Activated CD4-positive, alpha-beta T cell treated with anti-CD3 and anti-CD28 coated beads, Interleukin-2, amount 10 ng/mL, durations not matched to agents 24 days and 14 days (primary cell): ENCODE results near the gene SLC9A6. TPM values are rescaled to one million over a fixed set of nuclear protein-coding genes. Genes with fewer than 3 reads are reported as not detected.
"Not testable (repeated sequence)": the region's sequence is repeated elsewhere in the genome, so short reads cannot be mapped to it uniquely, and the experiment has no call there.

Experiments used
- DNase-seq: peaks from one replicate; pipeline ENCODE4 v3.0.0; 2022
- H3K27ac Mint-ChIP-seq: one replicate; pipeline ENCODE4 v1.8.0; 2022; ENCODE audit warnings: mild to moderate bottlenecking, mixed read lengths
- H3K27me3 Mint-ChIP-seq: one replicate; pipeline ENCODE4 v1.8.0; 2022; ENCODE audit warnings: mixed read lengths
- H3K36me3 Mint-ChIP-seq: one replicate; pipeline ENCODE4 v1.8.0; 2022; ENCODE audit warnings: low read depth, mild to moderate bottlenecking, mixed read lengths
- H3K4me1 Mint-ChIP-seq: one replicate; pipeline ENCODE4 v1.8.0; 2021; ENCODE audit warnings: mixed read lengths
- H3K4me3 Mint-ChIP-seq: one replicate; pipeline ENCODE4 v1.8.0; 2022; ENCODE audit warnings: mild to moderate bottlenecking, moderate library complexity, mixed read lengths
- H3K9me3 Mint-ChIP-seq: one replicate; pipeline ENCODE4 v1.8.0; 2021; ENCODE audit warnings: mixed read lengths
- intact Hi-C: fragments of 100-400 bp; cut with micrococcal nuclease; formaldehyde crosslinking; loops from one replicate; pipeline ENCODE4 v1.15.1; 2023
- total RNA-seq: library from RNA; stranded (reverse); gene quantifications from 2 replicates; pipeline ENCODE4 v1.2.3, GENCODE V29; 2022

SLC9A6 gene
- total RNA-seq, 1 donor from 2014 or later, result 12.4 TPM

GRCh38 chrX:136035663-136036062, 50.4 kb downstream of the SLC9A6 start:
- Mint-ChIP-seq H3K27me3 (no peaks in the 10 kb centered on the region), H3K9me3 (no peaks in the 10 kb centered on the region), H3K36me3 (peaks cover 2% of the 10 kb centered on the region), H3K27ac (no peak overlapping the region), H3K4me3 (no peak overlapping the region), H3K4me1 (no peaks in the 10 kb centered on the region)
- intact Hi-C loops, result no loop called here
- DNase-seq, result no peak

- H3K4me1 Mint-ChIP-seq, result no peaks in the 10 kb centered on the region
- H3K4me3 Mint-ChIP-seq, result no peak overlapping the region
- H3K36me3 Mint-ChIP-seq, result peaks cover 16% of the 10 kb centered on the region
- no peak overlapping the region for H3K27ac Mint-ChIP-seq
- no peak for DNase-seq
- intact Hi-C loops, result no loop called here
- H3K27me3 Mint-ChIP-seq, result no peaks in the 10 kb centered on the region
- H3K9me3 Mint-ChIP-seq, result no peaks in the 10 kb centered on the region
Observed at GRCh38 chrX:136039485-136039884, 54.2 kb downstream of the SLC9A6 start.

GRCh38 chrX:136039968-136040367, 54.7 kb downstream of the SLC9A6 start:
- H3K27me3 Mint-ChIP-seq, result no peaks in the 10 kb centered on the region
- no peaks in the 10 kb centered on the region for H3K4me1 Mint-ChIP-seq
- H3K4me3 Mint-ChIP-seq, result no peak overlapping the region
- peaks cover 16% of the 10 kb centered on the region for H3K36me3 Mint-ChIP-seq
- no peaks in the 10 kb centered on the region for H3K9me3 Mint-ChIP-seq
- intact Hi-C loops, result no loop called here
- no peak overlapping the region for H3K27ac Mint-ChIP-seq
- DNase-seq, result no peak

GRCh38 chrX:136041254-136041812, 56.1 kb downstream of the SLC9A6 start:
- H3K9me3 Mint-ChIP-seq, result no peaks in the 10 kb centered on the region
- no peak for DNase-seq
- peaks cover 20% of the 10 kb centered on the region for H3K36me3 Mint-ChIP-seq
- no peaks in the 10 kb centered on the region for H3K4me1 Mint-ChIP-seq
- intact Hi-C loops, result no loop called here
- no peaks in the 10 kb centered on the region for H3K27me3 Mint-ChIP-seq
- H3K4me3 Mint-ChIP-seq, result no peak overlapping the region
- H3K27ac Mint-ChIP-seq, result no peak overlapping the region

- Mint-ChIP-seq H3K27ac (no peak overlapping the region), H3K27me3 (no peaks in the 10 kb centered on the region), H3K36me3 (peaks cover 20% of the 10 kb centered on the region), H3K9me3 (no peaks in the 10 kb centered on the region), H3K4me3 (no peak overlapping the region), H3K4me1 (no peaks in the 10 kb centered on the region)
- DNase-seq, result no peak
- intact Hi-C loops, result no loop called here
Observed at GRCh38 chrX:136045008-136045407, 59.8 kb downstream of the SLC9A6 start.

- no peaks in the 10 kb centered on the region for H3K9me3 Mint-ChIP-seq
- H3K4me3 Mint-ChIP-seq, result no peak overlapping the region
- intact Hi-C loops, result no loop called here
- no peaks in the 10 kb centered on the region for H3K27me3 Mint-ChIP-seq
- peaks cover 15% of the 10 kb centered on the region for H3K36me3 Mint-ChIP-seq
- H3K27ac Mint-ChIP-seq, result no peak overlapping the region
- H3K4me1 Mint-ChIP-seq, result no peaks in the 10 kb centered on the region
- DNase-seq, result no peak
Observed at GRCh38 chrX:136046295-136047015, 61.2 kb downstream of the SLC9A6 start.

GRCh38 chrX:136047016-136047642, 61.9 kb downstream of the SLC9A6 start:
- Mint-ChIP-seq H3K9me3 (no peaks in the 10 kb centered on the region), H3K27ac (no peak overlapping the region), H3K4me1 (no peaks in the 10 kb centered on the region), H3K4me3 (no peak overlapping the region), H3K27me3 (no peaks in the 10 kb centered on the region), H3K36me3 (peaks cover 13% of the 10 kb centered on the region)
- intact Hi-C loops, result no loop called here
- DNase-seq, result no peak

- Mint-ChIP-seq H3K4me3 (no peak overlapping the region), H3K4me1 (no peaks in the 10 kb centered on the region), H3K27ac (no peak overlapping the region), H3K9me3 (no peaks in the 10 kb centered on the region), H3K36me3 (peaks cover 12% of the 10 kb centered on the region), H3K27me3 (no peaks in the 10 kb centered on the region)
- intact Hi-C loops, result no loop called here
- no peak for DNase-seq
Observed at GRCh38 chrX:136047969-136048368, 62.7 kb downstream of the SLC9A6 start.

GRCh38 chrX:136048446-136048845, 63.2 kb downstream of the SLC9A6 start:
- intact Hi-C loops, result no loop called here
- H3K36me3 Mint-ChIP-seq, result peaks cover 11% of the 10 kb centered on the region
- H3K9me3 Mint-ChIP-seq, result no peaks in the 10 kb centered on the region
- no peaks in the 10 kb centered on the region for H3K4me1 Mint-ChIP-seq
- H3K27ac Mint-ChIP-seq, result no peak overlapping the region
- no peak for DNase-seq
- H3K27me3 Mint-ChIP-seq, result no peaks in the 10 kb centered on the region
- H3K4me3 Mint-ChIP-seq, result no peak overlapping the region

- intact Hi-C loops, result no loop called here
- Mint-ChIP-seq H3K27me3 (no peaks in the 10 kb centered on the region), H3K9me3 (no peaks in the 10 kb centered on the region), H3K27ac (no peak overlapping the region), H3K36me3 (peaks cover 3% of the 10 kb centered on the region), H3K4me1 (no peaks in the 10 kb centered on the region), H3K4me3 (no peak overlapping the region)
- no peak for DNase-seq
Observed at GRCh38 chrX:136049608-136050007, 64.4 kb downstream of the SLC9A6 start.

GRCh38 chrX:136050875-136051274, 65.6 kb downstream of the SLC9A6 start:
- H3K36me3 Mint-ChIP-seq, intact Hi-C loops, H3K9me3 Mint-ChIP-seq, DNase-seq, H3K27ac Mint-ChIP-seq, H3K27me3 Mint-ChIP-seq, H3K4me1 Mint-ChIP-seq, H3K4me3 Mint-ChIP-seq: not testable (repeated sequence)

- Mint-ChIP-seq H3K9me3 (no peaks in the 10 kb centered on the region), H3K4me1 (peaks cover 2% of the 10 kb centered on the region), H3K36me3 (no peaks in the 10 kb centered on the region), H3K27me3 (no peaks in the 10 kb centered on the region), H3K27ac (no peak overlapping the region), H3K4me3 (no peak overlapping the region)
- intact Hi-C loops, result no loop called here
- DNase-seq, result no peak
Observed at GRCh38 chrX:136051611-136052010, 66.4 kb downstream of the SLC9A6 start.

GRCh38 chrX:136055651-136056221, 70.5 kb downstream of the SLC9A6 start:
- H3K9me3 Mint-ChIP-seq, result no peaks in the 10 kb centered on the region
- no peak overlapping the region for H3K4me3 Mint-ChIP-seq
- H3K4me1 Mint-ChIP-seq, result peaks cover 6% of the 10 kb centered on the region

GRCh38 chrX:136057567-136057966, 72.3 kb downstream of the SLC9A6 start:
- no peaks in the 10 kb centered on the region for H3K36me3 Mint-ChIP-seq
- H3K4me1 Mint-ChIP-seq, result peaks cover 6% of the 10 kb centered on the region
- intact Hi-C loops, result no loop called here
- H3K27ac Mint-ChIP-seq, result no peak overlapping the region
- no peaks in the 10 kb centered on the region for H3K9me3 Mint-ChIP-seq
- no peak for DNase-seq
- no peaks in the 10 kb centered on the region for H3K27me3 Mint-ChIP-seq
- no peak overlapping the region for H3K4me3 Mint-ChIP-seq

More at GRCh38 chrX:136055651-136056221, 70.5 kb downstream of the SLC9A6 start:
- intact Hi-C loops, result no loop called here
- H3K27me3 Mint-ChIP-seq, result no peaks in the 10 kb centered on the region
- no peak overlapping the region for H3K27ac Mint-ChIP-seq
- no peaks in the 10 kb centered on the region for H3K36me3 Mint-ChIP-seq
- DNase-seq, result no peak
